PC-3 (cell line): ENCODE measurements around the gene EFR3B.

Source experiments
- EZH2 ChIP-seq: fragments of 300-600 bp; sonication (generic); IDR thresholded peaks from one replicate; pipeline ENCODE4 v1.6.1; 2017; ENCODE audit warnings: antibody characterized with exemption, mild to moderate bottlenecking, low read length; ENCODE audit not compliant: unreplicated experiment
- EZH2phosphoT487 ChIP-seq: fragments of 300-600 bp; sonication (generic); IDR thresholded peaks from 2 replicates; pipeline ENCODE4 v1.6.1; 2018; ENCODE audit warnings: mild to moderate bottlenecking, antibody characterized with exemption, low read length, borderline replicate concordance
- TF ChIP-seq, protein P1 (sequence below): fragments of 300-600 bp; sonication (generic); conservative IDR thresholded peaks from 2 replicates; pipeline ENCODE4 v1.5.1; 2017; ENCODE audit warnings: antibody characterized with exemption, low read depth, mild to moderate bottlenecking, low read length

DNA sequence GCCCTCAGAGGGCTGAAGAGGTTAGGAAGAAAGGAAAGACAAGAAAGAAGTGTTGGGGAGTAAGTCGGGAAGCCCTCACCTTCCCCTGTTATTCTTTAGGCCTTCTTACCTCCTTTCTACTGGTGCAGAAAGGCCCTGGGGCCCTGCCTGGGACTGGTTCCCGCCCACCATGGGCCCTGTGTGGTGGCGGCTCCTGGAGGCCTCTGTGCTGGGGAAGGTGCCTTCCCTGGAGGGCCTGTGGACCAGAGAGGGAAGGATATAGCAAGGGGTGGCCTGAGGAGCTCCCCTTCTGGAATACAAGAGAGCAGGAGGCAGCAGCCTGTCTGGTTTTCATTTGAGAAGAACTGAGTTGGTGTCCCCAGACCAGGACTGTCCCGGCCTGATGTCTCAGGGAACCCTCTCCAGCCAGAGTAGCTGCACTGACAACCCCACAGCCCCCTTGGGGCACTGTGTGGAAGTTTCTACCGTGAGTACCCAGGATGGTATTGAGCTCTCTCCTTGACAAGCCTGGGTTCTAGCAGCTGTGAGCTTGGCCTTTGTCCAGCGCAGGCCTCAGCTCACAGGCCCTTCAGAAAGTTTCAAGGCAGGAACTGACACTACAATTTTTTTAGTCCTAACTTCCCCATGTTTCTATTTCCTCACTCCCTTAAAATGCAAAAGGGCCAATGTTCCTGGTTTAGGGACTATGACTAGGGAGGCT is 47.1 kb downstream of the EFR3B start:
- TF ChIP-seq, protein P1, sequence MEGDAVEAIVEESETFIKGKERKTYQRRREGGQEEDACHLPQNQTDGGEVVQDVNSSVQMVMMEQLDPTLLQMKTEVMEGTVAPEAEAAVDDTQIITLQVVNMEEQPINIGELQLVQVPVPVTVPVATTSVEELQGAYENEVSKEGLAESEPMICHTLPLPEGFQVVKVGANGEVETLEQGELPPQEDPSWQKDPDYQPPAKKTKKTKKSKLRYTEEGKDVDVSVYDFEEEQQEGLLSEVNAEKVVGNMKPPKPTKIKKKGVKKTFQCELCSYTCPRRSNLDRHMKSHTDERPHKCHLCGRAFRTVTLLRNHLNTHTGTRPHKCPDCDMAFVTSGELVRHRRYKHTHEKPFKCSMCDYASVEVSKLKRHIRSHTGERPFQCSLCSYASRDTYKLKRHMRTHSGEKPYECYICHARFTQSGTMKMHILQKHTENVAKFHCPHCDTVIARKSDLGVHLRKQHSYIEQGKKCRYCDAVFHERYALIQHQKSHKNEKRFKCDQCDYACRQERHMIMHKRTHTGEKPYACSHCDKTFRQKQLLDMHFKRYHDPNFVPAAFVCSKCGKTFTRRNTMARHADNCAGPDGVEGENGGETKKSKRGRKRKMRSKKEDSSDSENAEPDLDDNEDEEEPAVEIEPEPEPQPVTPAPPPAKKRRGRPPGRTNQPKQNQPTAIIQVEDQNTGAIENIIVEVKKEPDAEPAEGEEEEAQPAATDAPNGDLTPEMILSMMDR: no peak
- TF ChIP-seq EZH2 (no peak), EZH2phosphoT487 (no peak)
